Measurements from ENCODE around the gene PDLIM5.

The PDLIM5 gene

DNA sequence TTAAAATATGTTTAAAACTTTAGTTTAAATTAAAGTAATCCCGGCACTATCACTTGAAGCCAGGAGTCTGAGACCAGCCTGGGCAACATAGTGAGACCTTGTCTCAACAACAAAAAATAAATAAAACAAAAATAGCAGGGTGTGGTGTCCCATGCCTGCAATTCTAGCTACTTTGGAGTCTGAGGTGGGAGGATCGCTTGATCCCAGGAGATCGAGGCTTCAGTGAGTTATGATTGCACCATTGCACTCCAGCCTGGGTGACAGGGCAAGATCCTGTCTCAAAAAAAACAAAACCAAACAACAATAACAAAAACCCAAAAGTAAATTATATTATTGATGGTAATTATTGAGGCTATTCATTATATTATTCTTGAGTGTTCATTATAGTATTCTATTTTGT lies 9.9 kb upstream of the PDLIM5 start:
- no peaks in the 10 kb centered on the region for H3K4me1 ChIP-seq (ENCODE audit: control insufficient read depth, low read length)
- no peak overlapping the region for H3K27ac ChIP-seq (ENCODE audit: low read depth, low read length)

DNA sequence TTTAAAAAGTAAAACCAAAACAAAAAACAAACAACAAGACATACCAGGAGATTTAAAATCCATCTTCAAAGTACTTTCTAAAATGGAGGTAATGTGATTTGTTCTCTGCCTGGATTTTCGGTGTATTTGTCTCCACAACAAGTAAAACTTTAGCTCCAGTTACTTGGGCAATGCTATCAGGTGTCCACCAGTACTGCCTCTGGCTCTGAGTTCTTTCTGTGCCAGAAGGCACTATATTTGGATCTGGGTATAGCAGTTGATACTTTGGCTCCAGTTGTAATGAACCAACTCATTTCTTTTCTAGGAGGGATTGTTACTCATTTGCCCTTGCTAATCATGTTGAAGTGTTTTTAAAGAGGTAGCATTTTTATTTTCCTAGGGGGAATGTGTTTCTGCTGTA lies 9.5 kb upstream of the PDLIM5 start:
- no peak overlapping the region for H3K4me3 ChIP-seq (ENCODE audit: low read length)
- no peaks in the 10 kb centered on the region for H3K79me2 ChIP-seq (ENCODE audit: control insufficient read depth, low read length)
- TF ChIP-seq, protein P1, sequence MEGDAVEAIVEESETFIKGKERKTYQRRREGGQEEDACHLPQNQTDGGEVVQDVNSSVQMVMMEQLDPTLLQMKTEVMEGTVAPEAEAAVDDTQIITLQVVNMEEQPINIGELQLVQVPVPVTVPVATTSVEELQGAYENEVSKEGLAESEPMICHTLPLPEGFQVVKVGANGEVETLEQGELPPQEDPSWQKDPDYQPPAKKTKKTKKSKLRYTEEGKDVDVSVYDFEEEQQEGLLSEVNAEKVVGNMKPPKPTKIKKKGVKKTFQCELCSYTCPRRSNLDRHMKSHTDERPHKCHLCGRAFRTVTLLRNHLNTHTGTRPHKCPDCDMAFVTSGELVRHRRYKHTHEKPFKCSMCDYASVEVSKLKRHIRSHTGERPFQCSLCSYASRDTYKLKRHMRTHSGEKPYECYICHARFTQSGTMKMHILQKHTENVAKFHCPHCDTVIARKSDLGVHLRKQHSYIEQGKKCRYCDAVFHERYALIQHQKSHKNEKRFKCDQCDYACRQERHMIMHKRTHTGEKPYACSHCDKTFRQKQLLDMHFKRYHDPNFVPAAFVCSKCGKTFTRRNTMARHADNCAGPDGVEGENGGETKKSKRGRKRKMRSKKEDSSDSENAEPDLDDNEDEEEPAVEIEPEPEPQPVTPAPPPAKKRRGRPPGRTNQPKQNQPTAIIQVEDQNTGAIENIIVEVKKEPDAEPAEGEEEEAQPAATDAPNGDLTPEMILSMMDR (IDR thresholded peaks at IDR 0.05; ENCODE audit: low read depth, low read length, poor library complexity, severe bottlenecking), result no peak
- no peaks in the 10 kb centered on the region for H3K36me3 ChIP-seq (ENCODE audit: control insufficient read depth, low read length)
- no peaks in the 10 kb centered on the region for H3K9me2 ChIP-seq (replicated peaks; ENCODE audit: control insufficient read depth, low read length)
- no peak overlapping the region for H3K4me2 ChIP-seq (ENCODE audit: low read length)
- H3K27ac ChIP-seq (ENCODE audit: low read depth, low read length), result no peak overlapping the region
- no peaks in the 10 kb centered on the region for H4K20me1 ChIP-seq (ENCODE audit: control insufficient read depth, insufficient read depth, low read depth, low read length)
- H3K9me3 ChIP-seq (ENCODE audit: control insufficient read depth, insufficient read depth, low read length), result no peaks in the 10 kb centered on the region
- peaks cover 9% of the 10 kb centered on the region; the same call in 1 of the 2 replicates for H3K27me3 ChIP-seq (ENCODE audit: control insufficient read depth, low read length)
- no peaks in the 10 kb centered on the region for H3K4me1 ChIP-seq (ENCODE audit: control insufficient read depth, low read length)
- no peaks in the 10 kb centered on the region for H3F3A ChIP-seq (ENCODE audit: control insufficient read depth, insufficient read depth)

More for the DNA sequence above, 9.9 kb upstream of the PDLIM5 start:
- TF ChIP-seq, protein P1 (IDR thresholded peaks at IDR 0.05; ENCODE audit: low read depth, low read length, poor library complexity, severe bottlenecking), result no peak
- no peak for TF ChIP-seq EZH2phosphoT487 (IDR thresholded peaks at IDR 0.05; ENCODE audit: borderline replicate concordance, low read length)
- H3F3A ChIP-seq (ENCODE audit: control insufficient read depth, insufficient read depth), result no peaks in the 10 kb centered on the region
- H4K20me1 ChIP-seq (ENCODE audit: control insufficient read depth, insufficient read depth, low read depth, low read length), result no peaks in the 10 kb centered on the region
- H3K4me2 ChIP-seq (ENCODE audit: low read length), result no peak overlapping the region
- H3K36me3 ChIP-seq (ENCODE audit: control insufficient read depth, low read length), result no peaks in the 10 kb centered on the region
- H3K79me2 ChIP-seq (ENCODE audit: control insufficient read depth, low read length), result no peaks in the 10 kb centered on the region
- no peaks in the 10 kb centered on the region for H3K9me3 ChIP-seq (ENCODE audit: control insufficient read depth, insufficient read depth, low read length)
- no peaks in the 10 kb centered on the region for H3K9me2 ChIP-seq (replicated peaks; ENCODE audit: control insufficient read depth, low read length)
- H3K4me3 ChIP-seq (ENCODE audit: low read length), result no peak overlapping the region
- H3K27me3 ChIP-seq (ENCODE audit: control insufficient read depth, low read length), result peaks cover 5% of the 10 kb centered on the region; the same call in 1 of the 2 replicates

DNA sequence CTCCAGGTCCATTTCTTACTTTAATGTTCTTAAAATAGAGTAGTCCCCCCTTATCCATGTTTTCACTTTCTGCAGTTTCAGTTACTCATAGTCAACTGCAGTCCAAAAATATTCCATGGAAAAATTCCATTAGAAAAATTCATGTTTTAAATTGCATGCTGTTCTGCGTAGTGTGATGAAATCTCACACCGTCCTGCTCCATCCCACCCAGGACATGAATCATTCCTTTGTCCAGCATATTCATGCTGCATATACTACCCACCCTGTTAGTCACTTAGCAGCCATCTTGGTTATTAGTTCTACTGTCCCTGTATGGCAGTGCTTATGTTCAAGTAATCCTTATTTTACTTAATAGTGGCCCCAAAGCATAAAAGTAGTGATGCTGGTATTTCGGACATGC lies 5.4 kb upstream of the PDLIM5 start:
- H3K79me2 ChIP-seq (ENCODE audit: control insufficient read depth, low read length), result no peaks in the 10 kb centered on the region
- peaks cover 6% of the 10 kb centered on the region for H3K4me1 ChIP-seq (ENCODE audit: control insufficient read depth, low read length)
- H3F3A ChIP-seq (ENCODE audit: control insufficient read depth, insufficient read depth), result no peaks in the 10 kb centered on the region
- peaks cover 19% of the 10 kb centered on the region for H3K27me3 ChIP-seq (ENCODE audit: control insufficient read depth, low read length)
- H3K4me3 ChIP-seq (ENCODE audit: low read length), result no peak overlapping the region
- TF ChIP-seq, protein P1 (IDR thresholded peaks at IDR 0.05; ENCODE audit: low read depth, low read length, poor library complexity, severe bottlenecking), result no peak
- no peak for TF ChIP-seq EZH2phosphoT487 (IDR thresholded peaks at IDR 0.05; ENCODE audit: borderline replicate concordance, low read length)
- H3K4me2 ChIP-seq (ENCODE audit: low read length), result no peak overlapping the region
- no peaks in the 10 kb centered on the region for H3K9me2 ChIP-seq (replicated peaks; ENCODE audit: control insufficient read depth, low read length)
- no peaks in the 10 kb centered on the region for H3K9me3 ChIP-seq (ENCODE audit: control insufficient read depth, insufficient read depth, low read length)
- H3K36me3 ChIP-seq (ENCODE audit: control insufficient read depth, low read length), result no peaks in the 10 kb centered on the region
- H3K27ac ChIP-seq (ENCODE audit: low read depth, low read length), result no peak overlapping the region
- H4K20me1 ChIP-seq (ENCODE audit: control insufficient read depth, insufficient read depth, low read depth, low read length), result no peaks in the 10 kb centered on the region
